Neutrophil (primary cell): ENCODE measurements around the gene CORO7.

Source experiments
- H3K27ac ChIP-seq: fragments of 200-600 bp; sonication (generic); 2 replicates; pipeline ENCODE4 v1.5.1; 2016; ENCODE audit warnings: mild to moderate bottlenecking, moderate library complexity
- H3K27me3 ChIP-seq: fragments of 200-600 bp; sonication (generic); 2 replicates; pipeline ENCODE4 v1.6.0; 2016; ENCODE audit warnings: mild to moderate bottlenecking
- H3K36me3 ChIP-seq: fragments of 200-600 bp; sonication (generic); 2 replicates; pipeline ENCODE4 v1.5.1; 2017
- H3K4me1 ChIP-seq, 2 experiments: fragments of 200-600 bp in 1 of 2; sonication (generic) in 1 of 2; 1 replicate in 1 of 2; 2 replicates in 1 of 2; pipeline versions ENCODE4 v1.5.1 to v1.6.1; 2013 to 2016; ENCODE audit warnings: low read depth in 1 of 2, low read length in 1 of 2, mild to moderate bottlenecking in 1 of 2, moderate library complexity in 1 of 2; ENCODE audit not compliant: control insufficient read depth in 1 of 2, insufficient read depth in 1 of 2
- H3K4me3 ChIP-seq, 2 experiments: fragments of 200-600 bp in 1 of 2; sonication (generic) in 1 of 2; 1 replicate in 1 of 2; 2 replicates in 1 of 2; pipeline ENCODE4 v1.5.1; 2013 to 2016; ENCODE audit warnings: low read depth in 1 of 2, low read length in 1 of 2, mild to moderate bottlenecking in 1 of 2, moderate library complexity in 1 of 2
- H3K9me3 ChIP-seq: fragments of 200-600 bp; sonication (generic); 2 replicates; pipeline ENCODE4 v1.5.1; 2016
- CTCF ChIP-seq: fragments of 200-600 bp; sonication (generic); IDR thresholded peaks from 2 replicates; pipeline ENCODE4 v1.5.1; 2016; ENCODE audit warnings: antibody characterized with exemption

CORO7 gene

GRCh38 chr16:4358831-4359561, 57.4 kb downstream of the CORO7 start:
- peaks cover 100% of the 10 kb centered on the region for H3K36me3 ChIP-seq
- peak; percentile 89 for TF ChIP-seq CTCF
- no peaks in the 10 kb centered on the region for H3K9me3 ChIP-seq
- H3K4me1 ChIP-seq, result no peaks in the 10 kb centered on the region
- H3K27me3 ChIP-seq, result no peaks in the 10 kb centered on the region
- no peak overlapping the region for H3K27ac ChIP-seq
- H3K4me3 ChIP-seq, result no peak overlapping the region

DNA sequence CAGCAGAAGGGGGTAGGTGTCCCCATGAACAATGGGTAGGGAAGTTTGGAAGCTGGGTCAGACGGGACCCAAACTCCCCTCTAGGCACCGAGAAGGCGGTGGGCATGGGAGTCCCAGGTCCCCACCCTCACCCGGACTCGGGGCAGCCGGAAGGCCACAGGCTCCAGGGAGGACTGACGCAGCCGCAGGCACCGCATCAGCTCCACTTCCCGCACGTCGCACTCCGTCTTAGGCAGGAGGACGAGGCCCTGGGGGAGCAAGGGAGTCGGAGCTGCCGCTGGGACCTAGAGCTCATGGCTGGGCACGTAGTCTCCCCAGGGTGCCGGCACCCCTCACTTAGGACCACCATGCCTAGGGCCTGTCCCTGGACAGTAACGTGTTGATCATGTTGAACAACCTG, 58.2 kb downstream of the CORO7 start:
- Histone ChIP-seq H3K27ac (no peak overlapping the region), H3K36me3 (peaks cover 98% of the 10 kb centered on the region), H3K9me3 (no peaks in the 10 kb centered on the region), H3K27me3 (no peaks in the 10 kb centered on the region), H3K4me1 (peaks cover 0 to 3% of the 10 kb centered on the region in 2 experiments), H3K4me3 (no peak overlapping the region)
- no peak for TF ChIP-seq CTCF

- Histone ChIP-seq H3K4me3 (no peak overlapping the region), H3K27ac (no peak overlapping the region), H3K36me3 (peaks cover 90% of the 10 kb centered on the region), H3K27me3 (no peaks in the 10 kb centered on the region), H3K4me1 (peaks cover 2 to 3% of the 10 kb centered on the region in 2 experiments), H3K9me3 (no peaks in the 10 kb centered on the region)
- TF ChIP-seq CTCF, result no peak
Observed at GRCh38 chr16:4356820-4357219, 59.6 kb downstream of the CORO7 start.

- peaks cover 69% of the 10 kb centered on the region for H3K36me3 ChIP-seq
- H3K27ac ChIP-seq, result no peak overlapping the region
- TF ChIP-seq CTCF, result no peak
- H3K27me3 ChIP-seq, result no peaks in the 10 kb centered on the region
- no peaks in the 10 kb centered on the region for H3K9me3 ChIP-seq
- no peak overlapping the region for H3K4me3 ChIP-seq
- H3K4me1 ChIP-seq, result peaks cover 19 to 22% of the 10 kb centered on the region in 2 experiments
Observed at GRCh38 chr16:4354512-4355409, 61.6 kb downstream of the CORO7 start.

GRCh38 chr16:4353675-4354074, 62.7 kb downstream of the CORO7 start:
- no peak for TF ChIP-seq CTCF
- Histone ChIP-seq H3K9me3 (no peaks in the 10 kb centered on the region), H3K4me1 (peaks cover 26 to 32% of the 10 kb centered on the region in 2 experiments), H3K4me3 (no peak overlapping the region), H3K36me3 (peaks cover 58% of the 10 kb centered on the region), H3K27me3 (no peaks in the 10 kb centered on the region), H3K27ac (peak overlapping the region; percentile 41)
